CD8-positive, alpha-beta memory T cell (primary cell): Measurements from ENCODE around the gene SLC35E1. TPM values are rescaled to one million over a fixed set of nuclear protein-coding genes. Genes with fewer than 3 reads are reported as not detected.
"Not testable (repeated sequence)": the region's sequence is repeated elsewhere in the genome, so short reads cannot be mapped to it uniquely, and the experiment has no call there.

Source experiments
- CTCF ChIA-PET: fragments of 350-600 bp; sonication (Branson Sonifier 250); formaldehyde crosslinking; loops from one replicate; lab custom pipeline; 2021; ENCODE audit warnings: antibody characterized with exemption; lab: Charles Lee
- POLR2A ChIA-PET: fragments of 350-600 bp; sonication (Branson Sonifier 250); formaldehyde crosslinking; loops from one replicate; lab custom pipeline; 2021; ENCODE audit warnings: antibody characterized with exemption; lab: Charles Lee
- DNase-seq, 5 donors: peaks; one replicate each; pipeline versions ENCODE4 v3.0.0 to v3.0.0-alpha.2; 2020 to 2022; ENCODE audit warnings: mixed read lengths in 1 of 5
- H3K27ac ChIP-seq: one replicate; pipeline ENCODE4 v1.7.0; 2013; ENCODE audit warnings: low read depth, mild to moderate bottlenecking, low read length, moderate library complexity
- H3K27me3 ChIP-seq: 2 replicates; pipeline ENCODE4 v1.7.0; 2013; ENCODE audit warnings: low read length, mild to moderate bottlenecking; ENCODE audit not compliant: insufficient read depth, poor library complexity, severe bottlenecking
- H3K36me3 ChIP-seq: 2 replicates; pipeline ENCODE4 v1.7.0; 2013; ENCODE audit warnings: mild to moderate bottlenecking, low read length, moderate library complexity; ENCODE audit not compliant: insufficient read depth
- H3K4me1 ChIP-seq: 2 replicates; pipeline ENCODE4 v1.7.0; 2013; ENCODE audit warnings: mild to moderate bottlenecking, low read length, moderate library complexity; ENCODE audit not compliant: insufficient read depth
- H3K4me3 ChIP-seq: 2 replicates; pipeline ENCODE4 v1.7.0; 2013; ENCODE audit warnings: mild to moderate bottlenecking, low read length
- H3K9me3 ChIP-seq: 2 replicates; pipeline ENCODE4 v1.7.0; 2013; ENCODE audit warnings: mild to moderate bottlenecking, low read length
- H3K27ac Mint-ChIP-seq, 8 donors: one replicate each; pipeline ENCODE4 v1.8.0; 2020 to 2021; ENCODE audit warnings: mixed read lengths in 8 of 8, mild to moderate bottlenecking in 6 of 8, inconsistent platforms in 3 of 8, moderate library complexity in 3 of 8
- H3K27me3 Mint-ChIP-seq, 2 donors: one replicate each; pipeline ENCODE4 v1.8.0; 2020 to 2021; ENCODE audit warnings: mixed read lengths in 2 of 2, mild to moderate bottlenecking in 1 of 2, moderate library complexity in 1 of 2
- H3K36me3 Mint-ChIP-seq, 3 donors: one replicate each; pipeline ENCODE4 v1.8.0; 2020 to 2021; ENCODE audit warnings: mixed read lengths in 3 of 3, inconsistent platforms in 1 of 3, mild to moderate bottlenecking in 1 of 3
- H3K4me1 Mint-ChIP-seq, 3 donors: one replicate each; pipeline ENCODE4 v1.8.0; 2020 to 2021; ENCODE audit warnings: mixed read lengths in 3 of 3, inconsistent platforms in 1 of 3, mild to moderate bottlenecking in 1 of 3
- H3K4me3 Mint-ChIP-seq, 7 donors: one replicate each; pipeline ENCODE4 v1.8.0; 2020 to 2021; ENCODE audit warnings: mixed read lengths in 7 of 7, mild to moderate bottlenecking in 6 of 7, moderate library complexity in 4 of 7, inconsistent platforms in 2 of 7
- H3K9me3 Mint-ChIP-seq, 5 donors: one replicate each; pipeline ENCODE4 v1.8.0; 2020 to 2022; ENCODE audit warnings: mixed read lengths in 5 of 5, mild to moderate bottlenecking in 3 of 5, moderate library complexity in 2 of 5, inconsistent platforms in 1 of 5
- polyA plus RNA-seq: library from polyadenylated mRNA; unstranded; fragments of 300-500 nt; fragmentation: Illumina TruSeq; gene quantifications from one replicate; pipeline ENCODE4 v1.2.3, GENCODE V29; 2021
- total RNA-seq, 2 experiments: library from RNA; stranded (reverse); gene quantifications; one replicate each; pipeline ENCODE4 v1.2.3, GENCODE V29; 2021

Gene SLC35E1
- total and polyA plus RNA-seq, 3 experiments from 2014 or later = 30.6 to 43.8 (median 41.9) TPM

- Mint-ChIP-seq H3K9me3 (no peaks in the 10 kb centered on the region), H3K27me3 (no peaks in the 10 kb centered on the region), H3K4me1 (peaks cover 4 to 10% (median 7%) of the 10 kb centered on the region in 3 donors), H3K27ac (peak overlapping the region in 2 of 8 donors; percentile 63 to 80), H3K4me3 (no peak overlapping the region), H3K36me3 (peaks cover 4 to 69% (median 19%) of the 10 kb centered on the region in 3 donors)
- no peak for DNase-seq
- ChIA-PET CTCF (no interaction called here), POLR2A (no interaction called here)
- Histone ChIP-seq H3K4me3 (no peak overlapping the region), H3K9me3 (no peaks in the 10 kb centered on the region), H3K27me3 (no peaks in the 10 kb centered on the region), H3K4me1 (no peaks in the 10 kb centered on the region), H3K36me3 (peaks cover 22% of the 10 kb centered on the region), H3K27ac (no peak overlapping the region)
These were observed 12.4 kb downstream of the SLC35E1 start for GRCh38 chr19:16559780-16560276.

- Histone ChIP-seq H3K27ac (no peak overlapping the region), H3K9me3 (no peaks in the 10 kb centered on the region), H3K27me3 (no peaks in the 10 kb centered on the region), H3K4me3 (no peak overlapping the region), H3K36me3 (peaks cover 7% of the 10 kb centered on the region), H3K4me1 (no peaks in the 10 kb centered on the region)
- peaks cover 0 to 5% (median 2%) of the 10 kb centered on the region in 3 donors for H3K4me1 Mint-ChIP-seq
- H3K27ac Mint-ChIP-seq = peak overlapping the region in 1 of 8 donors; percentile 60
- H3K4me3 Mint-ChIP-seq = no peak overlapping the region
- no peak for DNase-seq
- CTCF ChIA-PET = interaction anchor here (1.2 kb wide), 1 partner anchor 105 kb away, joined by 4 read pairs; the partner anchor contains the start of gene SMIM7
- POLR2A ChIA-PET = no interaction called here
- no peaks in the 10 kb centered on the region for H3K9me3 Mint-ChIP-seq
- H3K27me3 Mint-ChIP-seq = no peaks in the 10 kb centered on the region
- H3K36me3 Mint-ChIP-seq = peaks cover 3 to 71% (median 11%) of the 10 kb centered on the region in 3 donors
These were observed 17.4 kb downstream of the SLC35E1 start for GRCh38 chr19:16554776-16555175.

GRCh38 chr19:16551902-16552301 lies 20.3 kb downstream of the SLC35E1 start:
- H3K27ac Mint-ChIP-seq, H3K4me3 Mint-ChIP-seq, H3K27me3 Mint-ChIP-seq, H3K9me3 ChIP-seq, H3K36me3 ChIP-seq, H3K27me3 ChIP-seq, POLR2A ChIA-PET, H3K4me1 Mint-ChIP-seq, H3K4me3 ChIP-seq, H3K4me1 ChIP-seq, H3K9me3 Mint-ChIP-seq, H3K27ac ChIP-seq, CTCF ChIA-PET, DNase-seq: not testable (repeated sequence)
- H3K36me3 Mint-ChIP-seq = peaks cover 0 to 62% (median 8%) of the 10 kb centered on the region in 3 donors

- DNase-seq = no peak
- Histone ChIP-seq H3K27ac (no peak overlapping the region), H3K4me3 (no peak overlapping the region), H3K4me1 (peaks cover under 1% of the 10 kb centered on the region), H3K36me3 (no peaks in the 10 kb centered on the region), H3K27me3 (no peaks in the 10 kb centered on the region), H3K9me3 (no peaks in the 10 kb centered on the region)
- Mint-ChIP-seq H3K4me1 (peaks cover 9 to 16% (median 15%) of the 10 kb centered on the region in 3 donors), H3K36me3 (peaks cover 0 to 42% (median 9%) of the 10 kb centered on the region in 3 donors), H3K27me3 (no peaks in the 10 kb centered on the region), H3K9me3 (no peaks in the 10 kb centered on the region), H3K4me3 (no peak overlapping the region), H3K27ac (peak overlapping the region in 1 of 8 donors; percentile 36)
- CTCF ChIA-PET = no interaction called here
- POLR2A ChIA-PET = no interaction called here
These were observed 23.3 kb downstream of the SLC35E1 start for GRCh38 chr19:16548956-16549355.

- no peak overlapping the region for H3K27ac ChIP-seq
- DNase-seq = no peak
- POLR2A ChIA-PET = no interaction called here
- no peak overlapping the region for H3K4me3 ChIP-seq
- peak overlapping the region; percentile 6 to 74 (median 38) for H3K4me3 Mint-ChIP-seq
- no peaks in the 10 kb centered on the region for H3K27me3 ChIP-seq
- peak overlapping the region; percentile 7 to 94 (median 42) for H3K27ac Mint-ChIP-seq
- H3K9me3 ChIP-seq = no peaks in the 10 kb centered on the region
- H3K9me3 Mint-ChIP-seq = no peaks in the 10 kb centered on the region
- peaks cover 28% of the 10 kb centered on the region for H3K4me1 ChIP-seq
- CTCF ChIA-PET = no interaction called here
- H3K36me3 ChIP-seq = peaks cover 8% of the 10 kb centered on the region
- peaks cover 27 to 41% (median 35%) of the 10 kb centered on the region in 3 donors for H3K4me1 Mint-ChIP-seq
- peaks cover 0 to 22% (median 2%) of the 10 kb centered on the region in 3 donors for H3K36me3 Mint-ChIP-seq
- no peaks in the 10 kb centered on the region for H3K27me3 Mint-ChIP-seq
These were observed 27.6 kb downstream of the SLC35E1 start for GRCh38 chr19:16544473-16545231.

- peak overlapping the region; percentile 99 for H3K4me3 ChIP-seq
- H3K27me3 ChIP-seq, CTCF ChIA-PET, H3K9me3 Mint-ChIP-seq, DNase-seq, H3K27me3 Mint-ChIP-seq, H3K9me3 ChIP-seq: not testable (repeated sequence)
- peaks cover 32% of the 10 kb centered on the region for H3K4me1 ChIP-seq
- H3K27ac Mint-ChIP-seq = peak overlapping the region in 7 of 8 donors; percentile 52 to 95 (median 72)
- H3K4me3 Mint-ChIP-seq = peak overlapping the region; percentile 85 to 98 (median 91)
- peaks cover 32 to 47% (median 40%) of the 10 kb centered on the region in 3 donors for H3K4me1 Mint-ChIP-seq
- H3K36me3 ChIP-seq = peaks cover 12% of the 10 kb centered on the region
- POLR2A ChIA-PET = interaction anchor here (0.6 to 1.7 kb wide), 7 partner anchors 28 to 815 kb away, joined by 3 to 15 read pairs (median 4); no protein-coding TSS in a partner anchor
- peaks cover 0 to 25% (median 2%) of the 10 kb centered on the region in 3 donors for H3K36me3 Mint-ChIP-seq
- peak overlapping the region; percentile 95 for H3K27ac ChIP-seq
These were observed 28.5 kb downstream of the SLC35E1 start for GRCh38 chr19:16543734-16544133.

- H3K36me3 Mint-ChIP-seq = peaks cover 0 to 30% (median 2%) of the 10 kb centered on the region in 3 donors
- no peak for DNase-seq
- H3K9me3 Mint-ChIP-seq = no peaks in the 10 kb centered on the region
- peaks cover 32% of the 10 kb centered on the region for H3K4me1 ChIP-seq
- H3K36me3 ChIP-seq = peaks cover 12% of the 10 kb centered on the region
- peak overlapping the region; percentile 85 to 98 (median 91) for H3K4me3 Mint-ChIP-seq
- peak overlapping the region; percentile 99 for H3K4me3 ChIP-seq
- H3K27ac Mint-ChIP-seq = peak overlapping the region; percentile 69 to 95 (median 94)
- H3K27me3 ChIP-seq = no peaks in the 10 kb centered on the region
- ChIA-PET POLR2A (interaction anchor here (0.6 to 2.1 kb wide), 9 partner anchors 23 to 816 kb away, joined by 3 to 15 read pairs (median 4); no protein-coding TSS in a partner anchor), CTCF (interaction anchor here (1.1 kb wide), 1 partner anchor 24 kb away, joined by 4 read pairs; no protein-coding TSS in a partner anchor)
- H3K27me3 Mint-ChIP-seq = no peaks in the 10 kb centered on the region
- no peaks in the 10 kb centered on the region for H3K9me3 ChIP-seq
- H3K27ac ChIP-seq = peak overlapping the region; percentile 95
- peaks cover 38 to 53% (median 46%) of the 10 kb centered on the region in 3 donors for H3K4me1 Mint-ChIP-seq
These were observed 29.2 kb downstream of the SLC35E1 start for GRCh38 chr19:16542910-16543472.
